Endothelial cell of umbilical vein (primary cell): ENCODE data around the gene CSK.

ENCODE experiments used
- CTCF ChIP-seq, 2 donors: IDR thresholded peaks; 1 replicate in 1 of 2; 2 replicates in 1 of 2; pipeline ENCODE4 v1.5.1; 2011; ENCODE audit warnings: low read length in 2 of 2, mild to moderate bottlenecking in 2 of 2, moderate library complexity in 2 of 2, control low read depth in 1 of 2, inconsistent platforms in 1 of 2, low read depth in 1 of 2; ENCODE audit not compliant: insufficient read depth in 1 of 2; ENCODE audit errors: extremely low read depth in 1 of 2
- GATA2 ChIP-seq: IDR thresholded peaks from 2 replicates; pipeline ENCODE4 v1.7.0; 2011; ENCODE audit warnings: low read depth, mild to moderate bottlenecking, moderate library complexity, mixed read lengths, low read length; ENCODE audit not compliant: insufficient read length, insufficient read depth
- MYC ChIP-seq: IDR thresholded peaks from one replicate; pipeline ENCODE4 v1.6.1; 2011; ENCODE audit warnings: mild to moderate bottlenecking, low read depth, low read length
- POLR2A ChIP-seq: IDR thresholded peaks from 2 replicates; pipeline ENCODE4 v1.6.1; 2012; ENCODE audit warnings: low read depth, mild to moderate bottlenecking, control low read depth, low read length

DNA sequence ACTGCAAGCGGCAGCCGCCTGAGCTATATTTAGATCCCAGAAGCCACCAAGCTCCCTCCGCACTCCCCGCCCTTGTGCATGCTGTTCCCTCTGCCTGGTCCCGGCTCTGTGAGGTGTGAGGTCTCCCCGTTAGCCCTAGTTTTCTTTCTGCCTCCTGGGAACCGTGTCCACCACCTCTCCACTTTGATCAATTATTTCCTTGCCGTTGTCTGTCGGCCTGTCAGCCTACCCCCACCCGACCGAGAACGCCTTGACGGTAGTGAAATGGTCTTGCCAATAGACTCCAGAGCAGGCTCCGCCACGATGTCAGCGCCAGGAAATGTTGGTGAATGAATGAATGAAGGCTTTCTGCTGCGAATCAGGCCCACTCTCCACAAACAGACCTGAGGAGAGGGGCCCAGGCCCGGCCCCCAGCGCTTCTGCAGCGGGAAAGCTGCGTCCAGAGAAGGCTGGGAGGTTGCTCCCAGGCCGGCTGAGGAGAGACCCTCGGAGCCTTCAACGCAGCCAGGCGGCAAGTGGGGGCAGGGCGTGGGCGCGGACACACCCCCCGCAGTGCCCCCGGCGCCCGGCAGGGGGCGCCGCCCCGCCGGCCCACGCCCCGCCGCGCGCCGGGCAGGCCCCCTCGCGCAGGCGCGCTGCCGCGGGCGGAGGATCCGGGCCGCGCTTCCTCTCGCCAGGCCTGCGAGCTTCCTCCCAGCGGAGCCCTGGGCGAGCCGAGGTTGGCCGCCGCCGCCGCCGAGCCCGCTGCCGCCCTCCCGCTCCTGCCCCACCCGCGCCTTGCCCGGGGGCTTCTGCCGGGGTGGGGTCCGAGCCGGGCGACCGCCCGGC lies at the start of gene CSK:
- TF ChIP-seq MYC (no peak), CTCF (IDR thresholded peaks at IDR 0.05; ENCODE audit: extremely low read depth in 1 of 2, insufficient read depth in 1 of 2, low read depth in 1 of 2, low read length in 2 of 2) (peak; percentile 52 to 65), POLR2A (peak; percentile 67), GATA2 (no peak)
